ENCODE measurements around the gene INF2.

DNA sequence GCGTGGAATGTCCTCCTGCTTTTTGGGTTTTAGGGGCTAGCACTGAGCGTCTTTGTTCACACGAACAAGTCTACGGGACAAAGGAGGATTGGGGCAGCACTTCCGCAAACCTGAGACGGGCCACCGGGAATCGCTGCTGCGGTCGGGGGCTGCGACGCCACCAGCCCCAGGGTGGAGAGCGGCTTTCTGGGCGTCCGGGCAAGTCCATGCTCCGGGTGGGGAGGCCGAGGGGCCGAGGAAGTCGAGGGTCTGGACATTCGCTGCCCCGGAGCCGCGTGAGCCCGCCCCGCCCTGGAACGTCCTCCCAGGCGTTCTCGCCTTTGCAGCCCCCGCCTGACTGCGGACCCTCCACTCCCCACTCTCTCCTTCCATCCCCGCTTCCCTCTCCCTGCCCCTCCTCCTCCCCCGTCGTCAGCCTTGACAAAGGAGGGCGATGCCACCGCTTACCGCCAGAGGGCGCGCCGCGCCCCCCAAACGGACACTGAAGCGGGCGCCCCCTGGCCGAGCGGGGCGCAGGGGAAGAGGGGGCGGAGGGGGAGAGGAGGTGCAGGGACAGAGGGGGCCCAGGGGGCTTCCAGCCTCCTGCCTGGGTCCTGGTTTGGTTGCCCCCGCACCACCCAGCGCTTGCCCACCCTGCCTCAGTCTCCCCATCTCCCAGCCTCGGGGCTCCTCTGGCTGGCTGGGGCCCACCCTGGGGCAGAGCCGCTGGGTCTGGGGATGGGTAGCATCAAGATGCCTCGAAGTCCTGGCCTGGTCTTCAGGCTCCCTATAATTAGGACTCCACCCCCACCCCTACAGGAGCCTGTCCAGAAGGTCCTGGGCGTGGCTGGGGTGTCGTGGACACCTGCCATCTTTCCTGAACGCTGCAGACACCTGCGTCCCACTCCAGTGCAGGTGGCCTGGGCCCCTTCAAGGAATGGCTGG, 39.1 kb upstream of the INF2 start:
- TF ChIP-seq, protein P1, sequence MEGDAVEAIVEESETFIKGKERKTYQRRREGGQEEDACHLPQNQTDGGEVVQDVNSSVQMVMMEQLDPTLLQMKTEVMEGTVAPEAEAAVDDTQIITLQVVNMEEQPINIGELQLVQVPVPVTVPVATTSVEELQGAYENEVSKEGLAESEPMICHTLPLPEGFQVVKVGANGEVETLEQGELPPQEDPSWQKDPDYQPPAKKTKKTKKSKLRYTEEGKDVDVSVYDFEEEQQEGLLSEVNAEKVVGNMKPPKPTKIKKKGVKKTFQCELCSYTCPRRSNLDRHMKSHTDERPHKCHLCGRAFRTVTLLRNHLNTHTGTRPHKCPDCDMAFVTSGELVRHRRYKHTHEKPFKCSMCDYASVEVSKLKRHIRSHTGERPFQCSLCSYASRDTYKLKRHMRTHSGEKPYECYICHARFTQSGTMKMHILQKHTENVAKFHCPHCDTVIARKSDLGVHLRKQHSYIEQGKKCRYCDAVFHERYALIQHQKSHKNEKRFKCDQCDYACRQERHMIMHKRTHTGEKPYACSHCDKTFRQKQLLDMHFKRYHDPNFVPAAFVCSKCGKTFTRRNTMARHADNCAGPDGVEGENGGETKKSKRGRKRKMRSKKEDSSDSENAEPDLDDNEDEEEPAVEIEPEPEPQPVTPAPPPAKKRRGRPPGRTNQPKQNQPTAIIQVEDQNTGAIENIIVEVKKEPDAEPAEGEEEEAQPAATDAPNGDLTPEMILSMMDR (conservative IDR thresholded peaks at IDR 0.05), result peak; percentile 98
- TF ChIP-seq EZH2 (IDR thresholded peaks at IDR 0.05; ENCODE audit: low read depth), result no peak

All from PC-9 (cell line).